NCI-H510A treated with DMSO at 0.1 percent for 48 hours (cell line): ENCODE data around the gene SPG7.
A peak's percentile ranks its signal among the peaks of the same experiment; 100 is the strongest.

ENCODE experiments used
- DNase-seq: peaks from one replicate; lab custom pipeline; 2025; lab: John Stamatoyannopoulos, UW

SPG7 gene

DNA sequence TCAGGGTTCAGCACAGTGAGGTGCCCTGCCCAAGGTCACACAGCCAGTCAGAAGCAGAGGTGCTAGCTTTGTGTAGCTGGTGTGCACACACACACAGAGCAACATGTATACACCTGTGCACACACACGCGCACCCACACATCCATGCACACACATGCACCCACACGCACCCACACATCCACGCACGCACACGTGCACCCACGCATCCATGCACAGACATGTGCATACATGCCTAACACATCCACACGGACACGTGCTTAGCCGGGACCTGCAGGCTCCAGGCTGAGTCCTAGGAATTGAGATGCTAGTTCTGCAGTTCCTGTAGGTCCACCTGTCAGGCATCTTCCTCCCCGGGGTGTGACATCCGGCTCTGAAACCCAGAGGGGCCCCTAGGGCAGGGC lies 92.2 kb downstream of the SPG7 start:
- no peak for DNase-seq

DNA sequence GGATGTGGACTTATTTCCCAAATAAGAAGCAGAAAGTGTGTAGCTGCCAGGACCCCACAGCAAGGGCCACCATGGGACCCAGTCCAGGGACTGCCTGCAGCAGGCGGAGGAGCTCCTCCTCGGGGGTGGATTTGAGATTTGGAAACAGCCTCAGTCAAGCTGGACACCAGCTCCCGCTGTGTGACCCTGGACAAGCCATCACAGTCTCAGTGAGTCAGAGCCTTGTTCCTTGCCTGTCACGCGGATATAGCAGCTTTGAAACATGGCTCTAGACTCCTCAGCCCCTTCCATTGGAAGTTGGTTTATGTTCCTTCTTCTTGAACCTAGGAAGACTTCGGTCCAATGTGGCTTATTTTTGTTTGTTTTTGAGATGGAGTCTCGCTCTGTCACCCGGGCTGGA lies 92.8 kb downstream of the SPG7 start:
- DNase-seq, result no peak

DNA sequence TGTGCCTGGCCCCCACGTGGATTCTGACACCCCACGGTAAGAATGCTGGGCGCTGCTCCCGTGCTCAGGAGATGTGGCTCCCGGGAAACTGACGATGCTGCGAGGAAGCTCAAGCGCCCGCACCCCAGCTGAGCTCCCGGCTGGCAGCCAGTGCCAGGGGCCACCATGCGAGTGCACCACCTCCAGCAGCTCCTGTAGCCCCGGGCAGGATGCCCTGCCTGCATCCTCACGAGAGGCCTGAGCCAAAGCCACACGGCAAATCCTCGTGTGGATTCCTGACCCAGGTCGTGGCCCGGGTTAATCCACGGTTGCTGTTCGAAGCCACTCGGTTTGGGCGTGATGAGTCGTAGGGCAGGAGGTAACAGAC lies 93.7 kb downstream of the SPG7 start:
- no peak for DNase-seq

DNA sequence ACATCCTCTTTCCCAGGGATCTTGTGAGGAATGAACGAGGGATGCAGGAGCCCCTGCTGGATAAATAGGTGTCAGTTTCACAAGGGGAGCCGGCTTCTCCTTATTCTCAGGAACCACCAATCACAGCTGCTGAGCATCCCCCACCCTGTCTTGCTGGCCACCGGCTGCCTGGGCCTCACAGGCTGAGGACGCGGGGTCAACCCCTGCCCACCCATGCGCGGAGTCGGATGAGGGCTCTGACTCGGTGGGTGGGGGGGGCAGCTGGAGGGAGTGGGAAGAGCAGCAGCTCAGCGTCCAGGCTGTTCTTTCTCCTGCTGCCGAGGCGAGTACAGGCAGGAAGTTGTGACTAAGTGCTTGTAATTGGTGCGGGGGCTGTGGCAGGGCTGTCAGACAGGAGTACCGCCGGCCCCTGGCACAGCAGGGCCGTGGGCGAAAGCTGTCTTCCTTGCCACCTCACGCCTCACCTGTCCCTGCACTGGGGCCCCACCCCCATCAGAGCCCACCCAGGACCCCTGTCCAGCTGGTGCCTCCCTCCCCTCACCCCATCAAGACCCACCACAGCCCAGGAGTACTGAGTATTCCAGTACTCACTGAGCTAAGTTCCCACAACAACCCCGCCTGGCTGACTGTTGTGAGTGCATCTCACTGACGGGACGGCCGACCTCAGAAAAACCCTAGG lies 94.2 kb downstream of the SPG7 start:
- peak; percentile 2 for DNase-seq

DNA sequence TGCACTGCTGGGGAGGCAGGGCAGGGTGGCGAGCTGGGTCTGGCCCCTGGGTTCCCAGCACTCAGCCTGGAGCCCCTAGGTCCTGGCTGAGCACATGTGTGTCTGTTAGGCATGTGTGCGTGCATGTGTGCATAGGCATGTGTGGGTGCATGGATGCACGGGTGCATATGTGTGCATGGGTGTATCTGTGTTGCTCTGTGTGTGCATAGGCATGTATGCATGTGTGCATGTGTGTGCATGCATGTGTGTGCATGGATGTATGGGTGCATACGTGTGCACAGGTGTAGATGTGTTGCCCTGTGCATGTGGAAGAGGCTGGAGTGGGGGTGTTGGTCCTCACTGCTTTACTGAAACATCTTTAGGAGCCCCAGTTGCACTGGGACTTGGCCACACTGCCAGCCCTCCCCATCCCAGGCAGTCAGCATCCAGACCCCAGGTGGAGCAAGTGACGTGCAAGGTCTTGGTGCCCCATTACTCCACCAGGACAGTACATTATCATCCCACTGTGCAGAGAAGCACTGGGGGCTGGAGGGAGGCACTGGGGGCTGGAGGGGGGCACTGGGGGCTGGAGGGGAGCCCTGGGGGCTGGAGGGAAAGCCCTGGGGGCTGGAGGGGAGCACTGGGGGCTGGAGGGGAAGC lies 94.9 kb downstream of the SPG7 start:
- DNase-seq, result no peak

DNA sequence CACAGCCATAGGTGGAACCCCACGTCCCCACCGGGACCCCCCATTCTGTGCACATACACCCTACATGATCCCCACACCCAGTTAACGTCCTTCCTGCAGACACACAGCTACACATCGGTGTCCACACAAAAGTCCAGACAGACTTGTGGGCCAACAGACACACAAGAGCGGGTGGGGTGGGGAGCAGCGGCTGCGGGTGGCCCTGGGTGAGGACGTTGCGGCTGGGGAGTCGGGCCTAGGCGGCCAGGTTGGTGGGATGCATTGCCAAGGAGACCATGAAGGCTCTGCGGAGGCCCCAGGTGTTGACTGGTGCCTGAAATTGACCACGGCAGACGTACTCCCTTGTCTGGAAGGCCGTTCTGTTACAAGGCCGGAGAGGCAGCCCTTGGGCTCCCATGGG lies 96.6 kb downstream of the SPG7 start:
- no peak for DNase-seq

DNA sequence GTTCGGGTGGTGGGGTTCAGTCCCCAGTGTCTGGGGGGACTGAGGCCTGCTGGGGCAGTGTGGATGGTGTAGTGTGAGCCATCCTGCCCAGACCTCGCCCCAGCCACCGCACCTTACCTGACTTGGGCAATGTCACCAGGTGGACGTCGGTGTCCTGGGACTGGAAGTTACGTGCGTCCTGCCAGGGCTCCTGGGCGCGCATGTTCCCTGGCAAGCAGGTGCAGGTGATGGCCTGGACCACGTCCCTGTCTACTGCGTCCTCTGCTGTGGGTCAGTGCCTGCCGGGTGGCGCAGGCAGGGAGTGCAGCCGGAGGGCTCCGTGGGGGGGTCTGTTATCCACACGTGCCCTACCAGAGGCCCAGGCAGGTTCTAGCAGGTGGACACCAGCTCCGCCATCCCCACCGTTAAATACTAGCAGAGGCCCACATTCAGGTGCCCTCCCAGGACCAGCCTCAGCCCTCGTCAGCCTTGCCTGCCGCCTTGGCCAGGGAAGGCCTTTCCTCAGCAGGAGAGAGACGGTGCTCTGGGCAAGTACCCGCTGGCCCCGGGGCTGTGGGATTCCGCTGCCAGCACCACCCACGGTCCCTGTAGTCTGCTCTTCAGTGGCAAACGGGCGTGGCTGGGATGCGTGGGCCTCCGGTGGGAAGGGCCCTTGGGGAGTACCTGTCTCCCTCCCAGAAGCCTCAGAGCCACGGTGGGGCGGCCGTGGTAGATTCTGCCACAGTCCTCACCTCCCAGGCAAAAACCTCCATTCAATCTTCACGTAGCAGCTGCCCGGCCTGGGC lies 97.2 kb downstream of the SPG7 start:
- no peak for DNase-seq

DNA sequence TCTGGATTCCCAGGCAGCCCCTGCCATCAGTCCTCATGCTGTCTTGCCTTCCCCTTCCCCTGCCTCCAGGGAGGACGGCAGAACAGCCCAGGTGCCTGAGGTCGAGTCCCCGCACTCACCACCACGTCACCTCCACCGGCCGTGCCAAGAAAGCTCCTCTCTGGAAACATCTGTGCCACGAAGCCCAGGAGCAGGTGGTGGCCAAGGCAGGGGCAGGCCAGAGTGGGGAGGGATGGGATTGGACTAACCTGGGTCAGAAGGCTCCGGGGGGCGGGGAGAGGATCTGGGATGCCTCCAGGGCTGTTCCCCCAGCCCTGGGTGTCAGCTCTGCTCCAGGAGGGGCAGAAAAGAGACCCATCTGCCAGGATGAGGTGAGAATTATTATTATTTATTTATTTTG lies 97.8 kb downstream of the SPG7 start:
- no peak for DNase-seq
